Breast epithelium (tissue), 4 donors: ENCODE results near the gene GALM. TPM values are rescaled to one million over a fixed set of nuclear protein-coding genes. Genes with fewer than 3 reads are reported as not detected.

Experiments
- DNase-seq, 2 donors: peaks; one replicate each; pipeline ENCODE4 v3.0.0-alpha.2; 2019; ENCODE audit warnings: low spot score in 2 of 2
- H3K27ac ChIP-seq, 2 donors: fragments of 200-600 bp; sonication (generic) in 1 of 2; one replicate each; pipeline ENCODE4 v1.5.1; 2016 to 2019; ENCODE audit warnings: mild to moderate bottlenecking in 1 of 2
- H3K27me3 ChIP-seq, 2 donors: fragments of 200-600 bp; sonication (generic) in 1 of 2; one replicate each; pipeline versions ENCODE4 v1.5.1 to v1.6.0; 2017 to 2019; ENCODE audit warnings: control low read depth in 1 of 2, mild to moderate bottlenecking in 1 of 2
- H3K36me3 ChIP-seq: fragments of 200-600 bp; one replicate; pipeline ENCODE4 v1.5.1; 2019
- H3K4me1 ChIP-seq, 2 donors: fragments of 200-600 bp; sonication (generic); one replicate each; pipeline ENCODE4 v1.5.1; 2016 to 2019; ENCODE audit warnings: control low read depth in 1 of 2
- H3K4me3 ChIP-seq, 3 donors: fragments of 200-600 bp; sonication (generic); 1 replicate in 2 of 3; 2 replicates in 1 of 3; pipeline ENCODE4 v1.5.1; 2016 to 2019; ENCODE audit warnings: mild to moderate bottlenecking in 3 of 3, moderate library complexity in 2 of 3
- H3K9me3 ChIP-seq, 2 donors: fragments of 200-600 bp; sonication (generic) in 1 of 2; one replicate each; pipeline ENCODE4 v1.5.1; 2016 to 2019; ENCODE audit warnings: control low read depth in 1 of 2
- POLR2A ChIP-seq: fragments of 450-650 bp; IDR thresholded peaks from one replicate; pipeline ENCODE4 v1.6.1; 2016; ENCODE audit warnings: antibody characterized with exemption, mild to moderate bottlenecking, moderate library complexity
- POLR2AphosphoS5 ChIP-seq, 3 donors: sonication (generic); formaldehyde crosslinking; IDR thresholded peaks; one replicate each; pipeline ENCODE4 v1.6.1; 2017; ENCODE audit warnings: antibody characterized with exemption in 3 of 3
- intact Hi-C: fragments of 100-400 bp; cut with DNase I; formaldehyde crosslinking; loops from one replicate; pipeline ENCODE4 v1.15.1; 2023; ENCODE audit warnings: low total_unique reads
- total RNA-seq, 3 donors: library from RNA; depleted of rRNA; stranded (reverse); fragments of >200 nt; gene quantifications; one replicate each; pipeline ENCODE4 v1.1.0, GENCODE V29; 2016
- TF ChIP-seq, protein P1 (sequence below), 3 donors: fragments of 450-650 bp; IDR thresholded peaks; one replicate each; pipeline ENCODE4 v1.5.1; 2016 to 2017; ENCODE audit warnings: antibody characterized with exemption in 3 of 3, mild to moderate bottlenecking in 3 of 3, moderate library complexity in 3 of 3

Gene GALM
- total RNA-seq, 3 donors from 2014 or later, result 12.1 to 29.9 (median 22.5) TPM

DNA sequence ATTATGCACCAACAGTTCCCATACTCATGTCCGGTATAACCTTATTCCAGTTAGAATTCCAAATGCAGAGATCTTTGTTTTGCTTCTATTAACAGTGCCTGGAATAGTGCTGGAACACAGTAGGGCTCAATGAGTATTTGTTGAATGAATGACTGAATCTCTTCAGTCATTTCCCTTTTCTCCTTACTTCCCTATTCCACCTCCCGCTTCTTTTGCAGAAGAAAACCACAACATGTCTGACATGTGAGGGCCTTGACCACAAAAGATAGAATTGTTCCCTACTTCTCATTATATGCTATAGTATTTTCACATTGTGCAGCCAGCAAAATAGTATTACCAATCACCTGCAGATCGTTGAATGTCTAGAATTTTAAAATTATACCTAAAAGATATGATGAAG is 43.7 kb upstream of the GALM start:
- TF ChIP-seq POLR2A (no peak), POLR2AphosphoS5 (IDR thresholded peaks at IDR 0.05) (no peak)
- TF ChIP-seq, protein P1, sequence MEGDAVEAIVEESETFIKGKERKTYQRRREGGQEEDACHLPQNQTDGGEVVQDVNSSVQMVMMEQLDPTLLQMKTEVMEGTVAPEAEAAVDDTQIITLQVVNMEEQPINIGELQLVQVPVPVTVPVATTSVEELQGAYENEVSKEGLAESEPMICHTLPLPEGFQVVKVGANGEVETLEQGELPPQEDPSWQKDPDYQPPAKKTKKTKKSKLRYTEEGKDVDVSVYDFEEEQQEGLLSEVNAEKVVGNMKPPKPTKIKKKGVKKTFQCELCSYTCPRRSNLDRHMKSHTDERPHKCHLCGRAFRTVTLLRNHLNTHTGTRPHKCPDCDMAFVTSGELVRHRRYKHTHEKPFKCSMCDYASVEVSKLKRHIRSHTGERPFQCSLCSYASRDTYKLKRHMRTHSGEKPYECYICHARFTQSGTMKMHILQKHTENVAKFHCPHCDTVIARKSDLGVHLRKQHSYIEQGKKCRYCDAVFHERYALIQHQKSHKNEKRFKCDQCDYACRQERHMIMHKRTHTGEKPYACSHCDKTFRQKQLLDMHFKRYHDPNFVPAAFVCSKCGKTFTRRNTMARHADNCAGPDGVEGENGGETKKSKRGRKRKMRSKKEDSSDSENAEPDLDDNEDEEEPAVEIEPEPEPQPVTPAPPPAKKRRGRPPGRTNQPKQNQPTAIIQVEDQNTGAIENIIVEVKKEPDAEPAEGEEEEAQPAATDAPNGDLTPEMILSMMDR (IDR thresholded peaks at IDR 0.05), result no peak
- H3K27me3 ChIP-seq, result no peaks in the 10 kb centered on the region
- no peaks in the 10 kb centered on the region for H3K4me1 ChIP-seq
- no peak for DNase-seq
- no peak overlapping the region for H3K4me3 ChIP-seq
- H3K36me3 ChIP-seq, result no peaks in the 10 kb centered on the region
- no peaks in the 10 kb centered on the region for H3K9me3 ChIP-seq
- intact Hi-C loops, result no loop called here
- H3K27ac ChIP-seq, result no peak overlapping the region

DNA sequence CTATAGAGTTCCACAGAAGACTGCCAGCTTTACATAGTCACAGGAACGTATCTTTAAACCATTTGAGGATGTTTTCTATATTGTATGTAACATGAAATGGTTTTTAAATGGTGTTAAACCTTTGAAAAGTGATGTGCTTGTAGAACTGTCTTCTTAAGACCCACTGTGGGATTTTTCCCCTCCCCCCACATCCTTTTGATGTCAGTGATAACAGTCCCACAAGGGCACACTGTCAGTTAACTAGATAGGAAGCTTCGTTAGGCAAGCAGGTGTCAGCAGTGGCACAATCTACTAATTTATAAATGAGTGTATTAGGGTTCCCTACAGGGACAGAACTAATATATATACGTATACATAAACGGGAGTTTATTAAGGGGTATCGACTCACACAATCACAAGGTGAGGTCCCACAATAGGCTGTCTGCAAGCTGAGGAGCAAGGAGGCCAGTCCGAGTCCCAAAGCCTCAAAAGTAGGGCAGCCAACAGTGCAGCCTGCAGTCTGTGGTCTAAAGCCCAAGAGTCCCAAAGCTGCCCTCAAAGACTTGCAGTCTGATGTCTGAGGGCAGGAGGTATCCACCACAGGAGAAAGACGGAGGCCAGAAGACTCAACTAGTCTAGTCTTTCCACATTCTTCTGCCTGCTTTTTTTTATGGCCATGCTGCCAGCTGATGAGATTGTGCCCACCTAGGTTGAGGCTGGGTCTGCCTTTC is 39.4 kb upstream of the GALM start:
- TF ChIP-seq, protein P1 (IDR thresholded peaks at IDR 0.05), result no peak
- TF ChIP-seq POLR2A, result no peak
- no peak for TF ChIP-seq POLR2AphosphoS5 (IDR thresholded peaks at IDR 0.05)
- H3K4me3 ChIP-seq, result no peak overlapping the region
- intact Hi-C loops, result no loop called here

DNA sequence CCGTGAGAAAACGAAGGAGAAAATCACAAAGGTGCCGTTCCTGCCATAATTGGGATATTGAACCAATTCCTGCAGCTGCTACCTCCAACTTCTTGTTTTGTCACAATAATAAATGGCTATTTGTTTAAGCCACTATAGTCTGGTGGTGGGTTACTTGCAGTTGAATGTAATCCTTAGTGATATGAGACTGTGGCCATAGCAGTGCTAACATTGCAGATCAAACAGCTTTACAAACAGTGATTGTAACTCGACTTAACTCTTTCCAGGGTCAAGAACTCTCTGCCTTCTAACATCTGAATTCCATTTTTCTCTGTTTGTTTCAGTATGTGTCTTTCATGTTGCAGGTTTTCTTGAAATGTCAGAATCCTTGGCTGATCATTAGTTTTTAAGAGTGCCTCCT is 38.5 kb upstream of the GALM start:
- Histone ChIP-seq H3K27me3 (no peaks in the 10 kb centered on the region), H3K4me1 (no peaks in the 10 kb centered on the region)

More for the DNA sequence above, 39.4 kb upstream of the GALM start:
- no peaks in the 10 kb centered on the region for H3K4me1 ChIP-seq
- no peaks in the 10 kb centered on the region for H3K36me3 ChIP-seq
- H3K27me3 ChIP-seq, result no peaks in the 10 kb centered on the region
- H3K9me3 ChIP-seq, result peaks cover 4 to 5% of the 10 kb centered on the region in 2 donors
- no peak for DNase-seq
- H3K27ac ChIP-seq, result no peak overlapping the region

DNA sequence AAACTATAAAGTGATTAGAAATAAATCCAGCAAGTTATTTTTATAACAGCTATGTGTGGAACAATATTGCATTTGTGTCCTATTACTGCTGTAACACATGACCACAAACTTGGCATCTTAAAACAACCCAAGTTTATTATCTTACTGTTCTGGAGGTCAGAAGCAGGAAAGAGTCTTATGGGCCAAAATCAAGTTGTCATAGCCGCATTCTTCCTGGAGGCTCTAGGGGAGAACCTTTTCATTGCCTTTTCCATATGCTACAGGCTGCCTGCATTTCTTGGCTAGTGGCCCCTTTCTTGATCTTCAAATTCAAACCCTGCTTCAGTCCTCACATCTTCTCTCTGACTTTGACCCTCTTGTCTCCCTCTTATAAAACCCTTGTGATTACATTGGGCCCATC is 36.2 kb upstream of the GALM start:
- Histone ChIP-seq H3K36me3 (no peaks in the 10 kb centered on the region), H3K4me3 (no peak overlapping the region), H3K9me3 (peaks cover 4 to 5% of the 10 kb centered on the region in 2 donors), H3K4me1 (no peaks in the 10 kb centered on the region), H3K27ac (no peak overlapping the region), H3K27me3 (no peaks in the 10 kb centered on the region)
- intact Hi-C loops, result no loop called here
- DNase-seq, result no peak
- TF ChIP-seq POLR2AphosphoS5 (IDR thresholded peaks at IDR 0.05), result no peak
- no peak for TF ChIP-seq POLR2A
- TF ChIP-seq, protein P1 (IDR thresholded peaks at IDR 0.05), result no peak

More for the DNA sequence above, 38.5 kb upstream of the GALM start:
- intact Hi-C loops, result no loop called here
- TF ChIP-seq, protein P1 (IDR thresholded peaks at IDR 0.05), result no peak
- TF ChIP-seq POLR2AphosphoS5 (IDR thresholded peaks at IDR 0.05) (no peak), POLR2A (no peak)
- Histone ChIP-seq H3K27ac (no peak overlapping the region), H3K4me3 (no peak overlapping the region), H3K9me3 (peaks cover 4 to 5% of the 10 kb centered on the region in 2 donors), H3K36me3 (no peaks in the 10 kb centered on the region)
- DNase-seq, result no peak

DNA sequence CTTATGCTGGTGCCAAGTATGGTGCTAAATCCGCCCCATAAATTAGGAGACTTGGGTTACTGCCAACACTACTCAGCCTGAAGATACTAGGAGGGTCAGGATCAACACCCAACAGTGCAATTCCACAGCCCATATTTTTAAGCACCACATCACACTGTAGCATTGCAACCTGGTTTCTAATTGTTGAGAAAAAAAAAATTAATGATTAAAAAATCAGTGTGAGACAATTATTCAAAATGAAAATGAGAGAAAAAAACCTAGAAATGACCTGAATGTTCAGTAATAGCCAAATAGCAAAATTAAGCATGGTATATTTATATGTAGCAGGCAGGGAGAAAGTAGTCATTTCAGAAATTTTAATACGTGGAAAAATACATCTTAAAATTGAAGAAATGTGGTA is 33.9 kb upstream of the GALM start:
- H3K9me3 ChIP-seq, result peaks cover 4 to 5% of the 10 kb centered on the region in 2 donors
- TF ChIP-seq, protein P1 (IDR thresholded peaks at IDR 0.05), result no peak
- TF ChIP-seq POLR2A (no peak), POLR2AphosphoS5 (IDR thresholded peaks at IDR 0.05) (no peak)
- H3K27ac ChIP-seq, result no peak overlapping the region
- intact Hi-C loops, result no loop called here
- no peak for DNase-seq
- no peaks in the 10 kb centered on the region for H3K4me1 ChIP-seq
- no peak overlapping the region for H3K4me3 ChIP-seq
- no peaks in the 10 kb centered on the region for H3K27me3 ChIP-seq
- H3K36me3 ChIP-seq, result no peaks in the 10 kb centered on the region
